Measurements from ENCODE around the gene SMAD5.

SMAD5 gene

DNA sequence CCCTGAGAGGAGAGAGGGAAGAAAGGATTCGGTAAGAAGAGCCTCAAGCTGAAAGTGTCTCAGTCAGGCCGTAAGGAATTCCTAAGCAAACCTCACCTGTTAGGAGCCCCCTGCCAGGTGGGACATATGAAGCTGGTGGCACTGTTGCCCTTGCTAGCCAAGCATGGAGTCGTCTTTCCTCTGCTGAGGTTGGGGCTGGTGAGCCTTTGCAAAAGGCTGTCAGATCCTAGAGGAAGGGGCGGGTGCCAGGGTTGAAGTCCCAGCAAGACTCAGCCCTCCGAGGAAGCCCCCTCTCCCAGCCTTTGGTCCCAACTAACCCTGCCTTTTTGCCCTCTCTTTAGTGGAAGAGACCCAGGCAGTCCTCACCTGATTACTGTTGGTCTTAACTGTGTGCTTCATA is 65.8 kb downstream of the SMAD5 start:
- DNase-seq: no peak

- DNase-seq: no peak
These were observed 66.8 kb downstream of the SMAD5 start for GRCh38 chr5:136199408-136199807.

GRCh38 chr5:136200130-136200529 is 67.5 kb downstream of the SMAD5 start:
- no peak for DNase-seq

- no peak for DNase-seq
These were observed 68.1 kb downstream of the SMAD5 start for GRCh38 chr5:136200761-136201160.

DNA sequence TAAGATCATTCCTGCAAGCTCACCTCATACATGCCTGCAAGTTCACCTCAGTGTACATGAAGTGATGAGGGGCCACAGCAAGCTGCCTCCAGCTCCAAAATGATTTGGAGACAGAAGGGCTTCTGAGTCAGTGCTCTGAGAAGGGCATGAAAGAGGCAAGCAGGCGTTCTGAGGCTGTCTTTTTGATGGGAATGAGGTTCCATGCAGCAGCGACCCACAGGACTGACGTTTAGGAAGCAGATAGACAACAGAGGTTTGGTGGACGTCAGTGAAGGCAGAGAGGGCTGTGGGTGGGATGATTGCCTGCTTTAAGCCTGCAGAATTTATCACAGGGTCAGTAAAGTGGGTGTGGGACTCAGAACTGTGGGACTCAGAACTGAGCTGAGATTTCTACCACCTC is 69.2 kb downstream of the SMAD5 start:
- DNase-seq: no peak

DNA sequence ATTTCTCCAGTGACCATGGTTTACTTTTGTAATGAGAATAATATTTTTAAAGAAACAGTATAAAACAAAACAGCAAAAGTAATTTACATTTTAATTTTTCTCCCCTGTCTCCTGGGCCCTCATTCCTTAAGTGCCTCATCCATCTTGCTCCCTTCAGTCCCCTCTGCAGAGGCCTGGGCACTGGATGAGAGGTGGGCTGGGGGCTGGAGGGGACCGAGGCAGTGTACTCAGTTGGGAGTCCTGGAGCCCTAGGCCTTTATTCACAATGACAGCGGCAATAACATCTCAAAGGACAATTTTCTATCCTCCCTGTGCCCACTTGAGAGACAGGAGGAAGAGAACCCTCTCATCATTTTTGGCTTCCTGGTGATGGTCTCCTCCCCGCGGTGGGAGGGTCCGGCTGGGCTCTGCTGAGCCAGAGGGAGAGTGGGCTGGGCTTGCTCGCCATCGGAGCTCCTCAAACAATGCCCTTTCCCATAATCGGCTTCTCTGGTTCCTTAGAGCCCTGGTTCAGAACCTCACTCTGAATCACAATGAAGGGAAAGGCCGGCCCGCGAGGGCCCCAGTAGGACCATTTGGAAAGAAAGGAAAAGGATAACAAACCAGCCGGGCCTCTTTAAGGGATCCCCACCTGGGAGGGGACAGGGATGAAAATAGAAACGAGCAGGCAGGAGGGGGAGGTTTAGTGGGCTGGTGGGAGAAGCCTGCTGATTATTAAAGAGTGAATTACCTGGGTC is 70.0 kb downstream of the SMAD5 start:
- no peak for DNase-seq

- no peak for DNase-seq
These were observed 70.8 kb downstream of the SMAD5 start for GRCh38 chr5:136203303-136203922.

DNA sequence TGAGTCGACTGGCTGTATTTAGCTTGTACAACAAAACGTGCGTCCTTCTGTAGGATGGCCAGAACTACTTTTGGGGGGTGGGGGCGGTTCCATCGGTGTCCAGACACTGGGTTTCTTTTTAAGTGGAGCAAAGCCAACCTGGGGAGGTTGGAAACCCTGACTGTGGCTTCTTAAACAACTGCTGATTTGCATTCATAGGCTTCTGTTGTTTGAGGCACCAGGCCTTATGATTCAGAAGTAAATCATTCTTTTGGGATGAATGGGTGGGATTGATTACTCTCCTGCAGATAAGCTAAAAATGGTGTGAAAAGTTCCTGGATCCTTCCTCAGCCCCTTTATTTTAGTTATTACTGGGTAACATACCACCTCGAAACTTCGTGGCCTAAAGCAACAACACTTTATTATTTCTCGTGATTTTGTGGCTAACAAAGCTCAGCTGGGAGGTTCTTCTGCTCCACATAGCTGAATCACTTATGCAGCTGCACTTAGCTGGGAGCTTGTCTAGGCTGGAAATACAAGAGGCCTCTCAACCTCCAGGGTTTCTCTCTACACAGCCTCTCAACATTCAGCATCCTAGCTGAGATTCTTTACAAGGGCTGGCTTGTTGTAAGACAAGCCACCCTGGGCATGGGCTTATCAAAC is 72.5 kb downstream of the SMAD5 start:
- DNase-seq: no peak

DNA sequence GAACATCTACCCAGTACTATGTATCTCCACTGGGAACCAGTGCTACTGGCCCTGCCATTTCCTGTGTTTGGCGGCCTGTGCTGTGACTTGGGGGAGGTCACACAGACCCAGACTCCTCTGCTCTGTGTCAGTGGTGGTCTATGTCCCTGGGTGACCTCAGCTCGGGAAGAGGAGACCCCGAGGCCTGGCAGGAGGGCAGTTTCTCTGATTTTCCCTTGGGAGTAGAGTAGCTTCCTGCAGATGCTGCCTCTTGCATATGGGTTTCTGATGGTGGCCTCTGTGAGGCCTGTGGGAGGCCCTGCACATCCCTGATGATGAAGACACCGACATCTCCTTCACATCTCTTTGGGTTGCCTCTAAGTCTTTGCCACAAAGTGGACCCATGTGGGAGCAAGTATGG is 73.3 kb downstream of the SMAD5 start:
- DNase-seq: no peak

DNA sequence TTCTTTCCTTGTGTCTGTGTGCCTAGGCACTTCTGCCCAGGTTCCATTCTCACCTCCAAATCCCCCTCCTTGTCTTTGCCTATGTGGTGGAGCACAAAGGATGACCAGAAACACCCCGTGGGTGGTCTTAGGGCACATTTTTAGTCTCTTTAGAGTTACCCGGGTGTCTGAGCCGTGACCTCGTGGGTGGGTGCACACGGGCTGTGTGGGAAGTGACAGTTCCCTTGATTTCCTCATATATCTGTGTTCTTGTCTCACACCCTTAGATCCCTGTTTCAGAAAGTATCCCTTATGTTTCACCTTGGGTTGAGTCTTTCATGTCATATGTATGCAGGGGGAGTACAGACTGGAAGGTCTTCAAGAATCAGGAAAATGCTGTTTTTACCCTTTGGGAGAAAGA is 73.7 kb downstream of the SMAD5 start:
- no peak for DNase-seq

DNA sequence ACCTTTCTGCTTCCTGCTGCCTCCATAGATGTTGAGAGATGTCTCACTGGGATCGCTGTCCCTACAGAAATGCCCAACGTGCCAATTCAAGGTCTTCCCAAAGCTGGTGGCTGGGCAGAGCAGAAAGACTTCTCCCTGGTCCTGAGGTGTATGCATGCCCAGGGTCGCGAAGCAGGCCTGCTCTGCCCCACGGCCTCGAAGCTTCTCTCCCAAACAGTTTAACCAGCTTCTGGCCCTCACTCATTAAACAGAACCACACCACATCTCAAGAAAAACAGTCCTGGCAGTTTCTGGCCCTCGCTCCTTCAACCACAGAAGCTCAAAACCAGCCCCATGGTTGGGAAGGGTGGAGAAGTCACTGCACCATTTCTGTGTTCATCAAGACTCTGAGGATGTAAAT is 75.0 kb downstream of the SMAD5 start:
- DNase-seq: no peak

DNA sequence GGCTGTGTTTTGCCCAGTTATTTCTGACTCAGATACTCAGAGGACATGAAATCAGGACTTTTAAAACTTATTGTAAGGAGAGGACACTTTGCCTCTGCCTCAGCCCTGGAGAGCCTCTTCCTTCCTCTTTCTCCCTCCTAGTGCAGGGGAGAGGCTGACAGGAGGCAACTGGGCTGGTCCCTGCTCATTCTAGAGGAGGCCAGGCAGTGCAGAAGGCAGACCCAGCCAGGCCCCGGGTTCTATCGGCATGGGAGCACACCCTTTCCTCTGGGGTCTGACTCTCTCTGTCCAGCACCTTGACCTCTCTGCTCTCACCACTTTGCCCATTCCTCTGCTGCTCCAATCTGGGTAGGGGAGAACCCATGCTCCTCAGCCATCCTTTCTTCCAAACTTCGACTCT is 76.3 kb downstream of the SMAD5 start:
- no peak for DNase-seq

DNA sequence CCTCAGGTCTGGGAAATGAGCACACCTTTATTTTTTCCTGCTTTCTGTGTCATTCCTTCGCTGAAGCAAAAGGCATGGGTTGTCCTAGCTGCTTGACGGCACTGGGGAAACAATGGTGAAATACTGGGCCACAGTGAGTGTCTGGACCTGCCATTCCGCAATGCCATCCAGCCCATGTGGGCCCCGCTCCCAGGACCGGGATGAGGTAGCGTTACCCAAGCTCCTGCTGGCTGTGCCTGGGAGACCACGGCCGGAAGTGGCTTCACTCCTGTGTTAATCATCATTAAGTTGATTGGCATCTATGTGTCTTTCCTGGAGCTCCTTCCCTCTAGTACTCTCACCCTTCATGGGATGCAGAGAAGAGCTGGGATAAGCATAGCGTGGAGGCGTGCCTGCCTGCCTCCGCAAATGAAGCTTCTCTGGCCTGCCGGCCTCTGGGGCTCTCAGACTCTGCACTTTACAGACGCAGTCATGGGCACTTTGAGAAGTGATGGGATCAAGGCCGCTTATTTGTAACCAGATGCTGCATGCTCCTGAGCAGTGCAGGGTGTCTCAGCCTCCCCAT is 76.8 kb downstream of the SMAD5 start:
- no peak for DNase-seq

DNA sequence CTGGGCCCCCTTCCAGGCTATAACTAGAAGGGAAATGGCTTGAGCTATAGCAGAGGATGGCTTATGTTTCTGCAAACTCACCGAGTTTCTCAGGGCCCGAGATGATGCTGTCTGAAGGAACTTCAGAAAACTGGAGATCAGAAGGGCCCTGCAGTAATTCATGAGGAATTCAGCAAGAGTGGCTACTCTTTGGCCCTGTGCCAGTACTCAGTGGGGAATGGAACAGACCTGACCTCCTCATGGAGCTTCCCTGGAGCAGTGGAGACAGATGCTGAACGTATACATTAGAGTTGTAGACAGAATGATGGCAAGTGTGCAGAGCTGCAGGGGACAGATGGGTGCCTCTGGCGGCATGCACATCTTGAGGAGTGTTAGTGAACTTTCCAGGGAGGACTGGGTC is 77.6 kb downstream of the SMAD5 start:
- no peak for DNase-seq

GRCh38 chr5:136211282-136212040 is 78.8 kb downstream of the SMAD5 start:
- DNase-seq: no peak

- peak; percentile 40 for DNase-seq
These were observed 79.6 kb downstream of the SMAD5 start for GRCh38 chr5:136212252-136212721.

DNA sequence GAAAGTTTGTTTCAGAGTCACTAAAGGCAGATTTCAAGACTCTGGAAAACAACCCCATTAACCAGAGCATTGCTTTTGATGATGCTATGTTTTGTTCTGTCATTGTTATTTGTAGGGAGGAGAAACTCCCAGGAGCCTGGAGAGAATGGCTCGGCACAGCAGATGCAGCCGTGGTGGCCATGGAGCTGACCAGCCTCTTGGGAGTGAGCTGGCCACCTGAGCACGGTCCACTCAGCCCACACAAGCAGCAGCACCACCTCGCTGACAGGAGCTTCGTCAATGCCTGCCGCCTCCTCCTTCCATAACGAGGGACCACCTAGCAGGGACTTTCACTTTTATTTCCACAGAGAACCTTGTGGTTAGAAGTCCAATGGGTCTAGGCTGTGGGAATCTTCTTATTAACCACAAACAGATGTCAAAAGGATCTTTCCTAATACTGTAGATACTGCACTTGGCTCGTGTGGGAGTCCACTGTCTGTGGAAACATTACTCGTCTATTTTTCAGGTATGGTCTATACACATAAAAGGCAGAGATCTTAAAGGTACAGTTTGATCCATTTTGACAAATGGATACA is 81.4 kb downstream of the SMAD5 start:
- no peak for DNase-seq

DNA sequence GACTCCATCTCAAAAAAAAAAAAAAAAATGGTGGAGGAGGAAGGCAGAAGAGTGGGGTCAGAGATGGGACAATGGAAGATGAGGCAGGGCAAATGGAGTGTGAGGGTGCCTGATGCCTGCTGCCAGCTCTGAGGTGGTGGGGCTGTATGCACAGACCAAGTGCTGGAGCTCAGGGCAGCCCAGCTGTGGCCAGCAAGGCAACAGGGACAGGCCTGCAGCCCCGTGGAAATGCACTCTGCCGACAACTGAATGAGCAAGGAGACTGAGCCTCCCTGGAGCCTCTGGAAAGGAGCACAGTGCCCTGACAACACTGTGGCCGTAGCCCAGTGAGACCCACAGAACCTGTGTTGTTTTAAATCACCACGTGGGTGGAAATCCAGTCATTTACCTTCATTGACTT is 83.2 kb downstream of the SMAD5 start:
- DNase-seq: no peak

- no peak for DNase-seq
These were observed 83.6 kb downstream of the SMAD5 start for GRCh38 chr5:136216230-136216629.

GRCh38 chr5:136221340-136221739 is 88.7 kb downstream of the SMAD5 start:
- DNase-seq: no peak

- DNase-seq: no peak
These were observed 90.1 kb downstream of the SMAD5 start for GRCh38 chr5:136222580-136223235.

DNA sequence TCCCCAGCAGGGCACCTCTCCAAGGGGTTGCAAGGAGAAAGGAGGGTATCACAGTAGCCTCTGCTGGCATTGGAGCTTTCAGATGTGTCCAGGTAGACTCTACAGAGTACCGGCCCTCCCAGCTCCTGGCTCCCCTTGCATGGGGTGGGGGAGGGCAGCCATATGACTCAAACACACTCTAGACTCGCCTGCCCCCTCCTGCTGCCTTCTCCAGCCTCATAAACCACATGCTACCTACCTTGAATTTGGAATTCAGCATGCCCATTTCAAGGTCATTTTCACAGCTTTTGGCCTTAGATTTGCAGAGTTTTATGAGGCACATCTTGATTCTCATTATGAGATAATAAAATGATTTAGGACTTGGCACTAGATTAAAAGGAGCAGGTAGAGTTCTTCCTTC is 93.2 kb downstream of the SMAD5 start:
- DNase-seq: no peak

Measured in CD4-positive, alpha-beta T cell treated with Interleukin-12 subunit alpha and Interleukin-12 subunit beta, for 1 hour (primary cell).